ENCODE data around the gene LIMCH1.
"Not testable (repeated sequence)": the region's sequence is repeated elsewhere in the genome, so short reads cannot be mapped to it uniquely, and the experiment has no call there.

Gene LIMCH1

GRCh38 chr4:41611881-41612871 lies 74.2 kb downstream of the LIMCH1 start:
- DNase-seq = no peak

GRCh38 chr4:41613386-41613785 lies 75.4 kb downstream of the LIMCH1 start:
- no peak for DNase-seq

GRCh38 chr4:41613821-41614220 lies 75.9 kb downstream of the LIMCH1 start:
- no peak for DNase-seq

- no peak for DNase-seq
Observed at GRCh38 chr4:41614519-41614918, 76.6 kb downstream of the LIMCH1 start.

- no peak for DNase-seq
Observed at GRCh38 chr4:41619161-41619560, 81.2 kb downstream of the LIMCH1 start.

GRCh38 chr4:41620594-41621256 lies 82.8 kb downstream of the LIMCH1 start:
- DNase-seq = no peak

- no peak for DNase-seq
Observed at GRCh38 chr4:41622787-41623186, 84.8 kb downstream of the LIMCH1 start.

GRCh38 chr4:41624765-41625164 lies 86.8 kb downstream of the LIMCH1 start:
- DNase-seq = no peak

- no peak for DNase-seq
Observed at GRCh38 chr4:41625531-41625930, 87.6 kb downstream of the LIMCH1 start.

GRCh38 chr4:41628936-41629335 lies 91.0 kb downstream of the LIMCH1 start:
- DNase-seq = no peak

- DNase-seq = no peak
Observed at GRCh38 chr4:41631523-41631922, 93.6 kb downstream of the LIMCH1 start.

GRCh38 chr4:41632481-41633073 lies 94.6 kb downstream of the LIMCH1 start:
- DNase-seq = no peak

GRCh38 chr4:41633321-41633720 lies 95.4 kb downstream of the LIMCH1 start:
- DNase-seq = no peak

GRCh38 chr4:41635441-41635840 lies 97.5 kb downstream of the LIMCH1 start:
- DNase-seq = no peak

- DNase-seq = no peak
Observed at GRCh38 chr4:41638203-41638602, 100.2 kb downstream of the LIMCH1 start.

GRCh38 chr4:41638866-41639265 lies 100.9 kb downstream of the LIMCH1 start:
- no peak for DNase-seq

GRCh38 chr4:41639291-41639690 lies 101.3 kb downstream of the LIMCH1 start:
- DNase-seq = no peak

GRCh38 chr4:41640906-41641305 lies 102.9 kb downstream of the LIMCH1 start:
- DNase-seq = no peak

- not testable (repeated sequence) for DNase-seq
Observed at GRCh38 chr4:41642746-41643145, 104.8 kb downstream of the LIMCH1 start.

- no peak for DNase-seq
Observed at GRCh38 chr4:41643331-41643730, 105.4 kb downstream of the LIMCH1 start.

- peak; percentile 34 for DNase-seq
Observed at GRCh38 chr4:41644288-41644914, 106.4 kb downstream of the LIMCH1 start.

- no peak for DNase-seq
Observed at GRCh38 chr4:41644915-41645295, 106.9 kb downstream of the LIMCH1 start.

- DNase-seq = no peak
Observed at GRCh38 chr4:41645728-41646390, 107.9 kb downstream of the LIMCH1 start.
